Osteoblast (primary cell): ENCODE results near the gene ZIC1. TPM values are rescaled to one million over a fixed set of nuclear protein-coding genes. Genes with fewer than 3 reads are reported as not detected.

ENCODE experiments used
- DNase-seq: peaks from one replicate; pipeline ENCODE4 v3.0.0; 2011; ENCODE audit warnings: low spot score, mixed read lengths; ENCODE audit not compliant: insufficient read length; ENCODE audit errors: missing footprints
- H2AFZ ChIP-seq: 2 replicates; pipeline ENCODE4 v1.6.0; 2011; ENCODE audit warnings: mild to moderate bottlenecking, low read length
- H3K27ac ChIP-seq: 2 replicates; pipeline ENCODE4 v1.5.1; 2011; ENCODE audit warnings: mild to moderate bottlenecking, low read depth, low read length, moderate library complexity
- H3K27me3 ChIP-seq: 2 replicates; pipeline ENCODE4 v1.6.0; 2012; ENCODE audit warnings: mild to moderate bottlenecking, control low read depth, inconsistent platforms, low read length, moderate library complexity; ENCODE audit not compliant: insufficient read depth
- H3K36me3 ChIP-seq: 2 replicates; pipeline ENCODE4 v1.5.1; 2011; ENCODE audit warnings: mild to moderate bottlenecking, low read length, control low read depth, moderate library complexity; ENCODE audit not compliant: insufficient read depth
- H3K4me1 ChIP-seq: 2 replicates; pipeline ENCODE4 v1.5.1; 2011; ENCODE audit warnings: mild to moderate bottlenecking, low read length, control low read depth, moderate library complexity; ENCODE audit not compliant: insufficient read depth
- H3K4me2 ChIP-seq: 2 replicates; pipeline ENCODE4 v1.6.0; 2011; ENCODE audit warnings: mild to moderate bottlenecking, low read length; ENCODE audit not compliant: insufficient read depth
- H3K4me3 ChIP-seq: fragments of 200-600 bp; sonication (generic); 3 replicates; pipeline ENCODE4 v1.5.1; 2012; ENCODE audit warnings: mild to moderate bottlenecking, low read length, inconsistent platforms; ENCODE audit not compliant: insufficient read depth
- H3K79me2 ChIP-seq: 2 replicates; pipeline ENCODE4 v1.6.0; 2012; ENCODE audit warnings: mild to moderate bottlenecking, low read length, control low read depth, inconsistent platforms; ENCODE audit not compliant: insufficient read depth
- H3K9me3 ChIP-seq: 2 replicates; pipeline ENCODE4 v1.5.1; 2011; ENCODE audit warnings: low read depth, low read length, control low read depth
- H4K20me1 ChIP-seq: 2 replicates; pipeline ENCODE4 v1.6.0; 2012; ENCODE audit warnings: mild to moderate bottlenecking, low read length, control low read depth; ENCODE audit not compliant: insufficient read depth
- CTCF ChIP-seq: IDR thresholded peaks from 2 replicates; pipeline ENCODE4 v1.5.1; 2011; ENCODE audit warnings: mild to moderate bottlenecking, low read depth, low read length, moderate library complexity; ENCODE audit errors: extremely low read depth
- total RNA-seq: library from RNA; depleted of rRNA; stranded (reverse); fragments of >200 nt; gene quantifications from 2 replicates; pipeline ENCODE4 v1.2.3, GENCODE V29; 2012

The ZIC1 gene
- total RNA-seq, 1 donor = 3.6 TPM

- no peak for DNase-seq
- H3K27me3 ChIP-seq = peaks cover 84% of the 10 kb centered on the region
- no peaks in the 10 kb centered on the region for H4K20me1 ChIP-seq
- H3K9me3 ChIP-seq = no peaks in the 10 kb centered on the region
- no peak overlapping the region for H3K4me2 ChIP-seq
- no peaks in the 10 kb centered on the region for H3K4me1 ChIP-seq
- no peak overlapping the region for H3K27ac ChIP-seq
- H2AFZ ChIP-seq = no peak overlapping the region
- H3K79me2 ChIP-seq = no peaks in the 10 kb centered on the region
- TF ChIP-seq CTCF = no peak
- H3K36me3 ChIP-seq = no peaks in the 10 kb centered on the region
- no peak overlapping the region for H3K4me3 ChIP-seq
Measured at GRCh38 chr3:147401421-147401820, 7.7 kb upstream of the ZIC1 start.

GRCh38 chr3:147402159-147402558, 7.0 kb upstream of the ZIC1 start:
- no peaks in the 10 kb centered on the region for H3K4me1 ChIP-seq
- H3K4me3 ChIP-seq = no peak overlapping the region
- no peak overlapping the region for H3K4me2 ChIP-seq
- DNase-seq = no peak
- H3K9me3 ChIP-seq = no peaks in the 10 kb centered on the region
- H3K27ac ChIP-seq = no peak overlapping the region
- no peak overlapping the region for H2AFZ ChIP-seq
- peaks cover 84% of the 10 kb centered on the region for H3K27me3 ChIP-seq
- H4K20me1 ChIP-seq = no peaks in the 10 kb centered on the region
- no peaks in the 10 kb centered on the region for H3K36me3 ChIP-seq
- TF ChIP-seq CTCF = no peak
- no peaks in the 10 kb centered on the region for H3K79me2 ChIP-seq

- Histone ChIP-seq H3K9me3 (no peaks in the 10 kb centered on the region), H3K4me3 (no peak overlapping the region), H4K20me1 (no peaks in the 10 kb centered on the region), H3K36me3 (no peaks in the 10 kb centered on the region), H3K4me2 (no peak overlapping the region), H2AFZ (no peak overlapping the region), H3K27me3 (peaks cover 85% of the 10 kb centered on the region), H3K27ac (no peak overlapping the region), H3K79me2 (no peaks in the 10 kb centered on the region), H3K4me1 (no peaks in the 10 kb centered on the region)
- no peak for DNase-seq
- no peak for TF ChIP-seq CTCF
Measured at GRCh38 chr3:147403511-147403910, 5.7 kb upstream of the ZIC1 start.

- no peaks in the 10 kb centered on the region for H3K79me2 ChIP-seq
- no peak overlapping the region for H2AFZ ChIP-seq
- TF ChIP-seq CTCF = no peak
- no peaks in the 10 kb centered on the region for H3K36me3 ChIP-seq
- H3K27ac ChIP-seq = no peak overlapping the region
- peak; percentile 59 for DNase-seq
- no peak overlapping the region for H3K4me2 ChIP-seq
- H3K9me3 ChIP-seq = no peaks in the 10 kb centered on the region
- no peaks in the 10 kb centered on the region for H3K4me1 ChIP-seq
- no peak overlapping the region for H3K4me3 ChIP-seq
- H4K20me1 ChIP-seq = no peaks in the 10 kb centered on the region
- H3K27me3 ChIP-seq = peaks cover 86% of the 10 kb centered on the region
Measured at GRCh38 chr3:147404000-147404799, 5.0 kb upstream of the ZIC1 start.
